Measurements from ENCODE around the gene CAMK4. TPM values are rescaled to one million over a fixed set of nuclear protein-coding genes. Genes with fewer than 3 reads are reported as not detected.

CAMK4 gene
- total and polyA plus RNA-seq, 4 donors, result 15.8 to 49.1 (median 25.0) TPM

DNA sequence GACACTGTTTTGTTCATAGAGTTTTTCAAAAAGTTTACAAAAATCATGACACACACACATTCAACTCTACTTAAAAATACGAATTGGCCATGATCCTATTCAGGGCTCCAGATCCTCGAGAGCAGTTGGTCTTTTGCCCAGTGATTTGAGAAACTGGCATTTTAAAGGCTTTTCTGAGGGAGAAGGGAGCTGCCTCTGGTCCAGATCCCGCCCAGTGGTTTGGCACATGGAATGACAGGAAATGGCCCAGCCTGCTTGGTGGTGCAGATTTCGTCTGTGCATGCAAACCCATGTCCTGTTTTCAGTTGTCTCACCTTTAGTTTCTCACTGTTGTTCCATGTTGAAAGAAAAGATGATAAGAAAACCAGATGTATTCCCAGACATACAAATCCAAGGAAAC lies 3.6 kb downstream of the CAMK4 start:
- Histone ChIP-seq H3K4me1 (ENCODE audit: control insufficient read depth, insufficient read depth, low read length) (peaks cover 11% of the 10 kb centered on the region), H3K4me3 (ENCODE audit: low read depth, low read length) (no peak overlapping the region), H3K36me3 (ENCODE audit: control insufficient read depth, insufficient read depth, low read length) (no peaks in the 10 kb centered on the region), H3K9me3 (ENCODE audit: control insufficient read depth, insufficient read depth, low read length) (no peaks in the 10 kb centered on the region), H3K27ac (ENCODE audit: low read depth, low read length) (no peak overlapping the region), H3K27me3 (ENCODE audit: control insufficient read depth, insufficient read depth, low read length) (peaks cover 2% of the 10 kb centered on the region)
- WGBS (ENCODE audit: insufficient coverage), result 10% methylated on average over 2 of the region's 4 CpGs
- DNase-seq (ENCODE audit: low read depth in 4 of 6, low spot score in 6 of 6), result peak in 2 of 6 donors; percentile 37 to 85

- peak in 1 of 6 donors; percentile 88 for DNase-seq (ENCODE audit: low read depth in 4 of 6, low spot score in 6 of 6)
- Histone ChIP-seq H3K4me1 (ENCODE audit: control insufficient read depth, insufficient read depth, low read length) (peaks cover 7% of the 10 kb centered on the region), H3K27me3 (ENCODE audit: control insufficient read depth, insufficient read depth, low read length) (no peaks in the 10 kb centered on the region), H3K36me3 (ENCODE audit: control insufficient read depth, insufficient read depth, low read length) (no peaks in the 10 kb centered on the region), H3K27ac (ENCODE audit: low read depth, low read length) (no peak overlapping the region), H3K4me3 (ENCODE audit: low read depth, low read length) (no peak overlapping the region), H3K9me3 (ENCODE audit: control insufficient read depth, insufficient read depth, low read length) (no peaks in the 10 kb centered on the region)
- WGBS (ENCODE audit: insufficient coverage), result 60% methylated on average over 1 of the region's 2 CpGs
Observed at GRCh38 chr5:111228520-111229220, 4.5 kb downstream of the CAMK4 start.

DNA sequence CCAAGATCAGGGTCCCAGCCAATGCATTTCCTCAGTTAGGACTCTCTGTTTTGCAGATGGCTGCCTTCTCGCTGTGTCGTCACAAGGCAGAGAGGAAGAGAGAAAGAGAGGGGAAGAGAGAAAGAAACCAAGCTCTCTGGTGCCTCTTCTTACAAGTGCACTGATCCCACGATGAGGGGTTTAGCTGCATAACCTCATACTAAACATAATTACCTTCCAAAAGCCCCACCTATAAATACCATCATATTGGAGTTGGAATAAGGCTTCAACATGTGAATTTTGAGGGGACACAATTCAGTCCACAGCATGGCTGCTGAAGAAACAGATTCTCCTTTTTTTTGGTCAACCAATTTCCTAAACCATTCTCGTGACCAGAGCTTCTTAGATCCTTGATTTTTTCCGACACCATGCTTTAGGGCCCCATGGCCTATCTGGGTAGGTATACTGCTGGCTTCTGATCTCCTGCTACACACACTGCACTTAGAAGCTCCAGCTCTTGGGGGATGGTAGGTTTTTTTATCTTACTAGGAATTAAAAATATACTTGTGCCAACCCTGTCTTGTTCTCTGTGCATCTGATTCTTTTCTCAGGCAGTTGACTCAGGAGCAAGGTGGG lies 5.1 kb downstream of the CAMK4 start:
- no peak overlapping the region for H3K4me3 ChIP-seq (ENCODE audit: low read depth, low read length)
- no peaks in the 10 kb centered on the region for H3K9me3 ChIP-seq (ENCODE audit: control insufficient read depth, insufficient read depth, low read length)
- no peak overlapping the region for H3K27ac ChIP-seq (ENCODE audit: low read depth, low read length)
- WGBS (ENCODE audit: insufficient coverage), result 100% methylated on average over 2 of the region's 5 CpGs
- no peak for DNase-seq (ENCODE audit: low read depth in 4 of 6, low spot score in 6 of 6)
- H3K4me1 ChIP-seq (ENCODE audit: control insufficient read depth, insufficient read depth, low read length), result peaks cover 5% of the 10 kb centered on the region
- no peaks in the 10 kb centered on the region for H3K27me3 ChIP-seq (ENCODE audit: control insufficient read depth, insufficient read depth, low read length)
- H3K36me3 ChIP-seq (ENCODE audit: control insufficient read depth, insufficient read depth, low read length), result no peaks in the 10 kb centered on the region

DNA sequence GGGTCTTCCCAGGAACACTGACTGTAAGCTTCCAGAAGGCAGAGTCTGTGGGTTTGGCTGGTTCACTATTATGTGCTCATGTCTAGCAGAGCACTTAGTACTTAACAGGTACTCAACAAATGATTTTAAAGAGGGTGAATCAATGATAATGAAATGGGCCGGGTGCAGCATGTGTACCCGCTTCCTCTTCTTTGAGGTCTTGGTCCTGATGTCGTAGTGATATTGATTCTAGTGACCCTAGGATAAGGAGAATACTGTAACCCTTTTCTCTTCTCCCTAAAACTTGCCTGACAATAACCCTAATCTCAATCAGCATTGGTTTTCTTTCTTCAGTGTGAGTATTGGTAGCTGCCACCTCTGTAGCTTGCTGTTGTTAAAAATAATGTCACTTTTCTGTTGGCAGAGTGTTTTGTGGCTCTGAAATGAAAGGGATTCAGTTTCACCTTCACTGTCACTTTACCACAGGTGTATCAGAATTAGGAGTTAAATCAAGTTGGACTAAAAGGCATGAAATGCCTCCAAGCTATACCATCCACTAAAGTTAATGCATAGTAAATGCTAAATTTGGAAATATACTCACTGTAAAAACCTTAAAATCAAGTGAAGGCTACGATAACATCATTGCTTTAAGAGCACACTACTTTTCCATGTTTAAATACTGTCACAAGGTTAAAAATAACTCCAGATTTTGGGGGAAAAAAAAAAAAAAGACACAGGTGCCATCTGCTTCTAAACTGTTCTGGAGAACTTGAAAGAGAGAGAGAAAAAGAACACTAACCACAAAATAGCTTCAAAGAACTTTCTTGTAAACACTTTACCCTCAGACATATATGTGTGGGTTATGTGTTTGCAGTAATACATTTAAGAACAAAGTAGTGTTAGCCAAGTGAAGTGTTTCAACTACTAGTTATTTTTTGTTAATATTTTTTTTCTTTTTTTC lies 6.0 kb downstream of the CAMK4 start:
- Histone ChIP-seq H3K36me3 (ENCODE audit: control insufficient read depth, insufficient read depth, low read length) (no peaks in the 10 kb centered on the region), H3K4me3 (ENCODE audit: low read depth, low read length) (no peak overlapping the region), H3K4me1 (ENCODE audit: control insufficient read depth, insufficient read depth, low read length) (no peaks in the 10 kb centered on the region), H3K27ac (ENCODE audit: low read depth, low read length) (no peak overlapping the region), H3K27me3 (ENCODE audit: control insufficient read depth, insufficient read depth, low read length) (no peaks in the 10 kb centered on the region), H3K9me3 (ENCODE audit: control insufficient read depth, insufficient read depth, low read length) (no peaks in the 10 kb centered on the region)
- no CpG with 5 or more reads among the region's 4 CpGs for WGBS (ENCODE audit: insufficient coverage)
- no peak for DNase-seq (ENCODE audit: low read depth in 4 of 6, low spot score in 6 of 6)

DNA sequence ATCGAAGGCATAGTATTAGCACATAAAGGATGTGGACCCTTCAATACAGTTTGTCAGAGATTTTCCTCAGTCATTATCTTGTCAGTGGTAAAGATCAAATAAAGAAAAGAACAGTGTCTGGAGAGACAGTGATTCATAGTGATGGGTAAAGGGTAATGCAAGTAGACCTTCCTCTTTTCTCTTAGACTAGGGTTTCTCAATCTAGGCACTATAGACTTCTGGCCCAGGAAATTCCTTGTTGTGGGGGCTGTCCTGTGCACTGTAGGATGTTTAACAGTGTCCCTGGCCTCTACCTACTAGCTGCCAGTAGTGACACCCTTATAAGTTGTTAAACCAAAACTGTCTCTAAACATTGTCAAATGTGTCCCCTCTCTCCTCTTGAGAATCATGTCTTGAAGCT lies 6.9 kb downstream of the CAMK4 start:
- no peak overlapping the region for H3K4me3 ChIP-seq (ENCODE audit: low read depth, low read length)
- H3K4me1 ChIP-seq (ENCODE audit: control insufficient read depth, insufficient read depth, low read length), result no peaks in the 10 kb centered on the region
- H3K27me3 ChIP-seq (ENCODE audit: control insufficient read depth, insufficient read depth, low read length), result no peaks in the 10 kb centered on the region
- H3K36me3 ChIP-seq (ENCODE audit: control insufficient read depth, insufficient read depth, low read length), result no peaks in the 10 kb centered on the region
- no peak for DNase-seq (ENCODE audit: low read depth in 4 of 6, low spot score in 6 of 6)
- no peak overlapping the region for H3K27ac ChIP-seq (ENCODE audit: low read depth, low read length)
- H3K9me3 ChIP-seq (ENCODE audit: control insufficient read depth, insufficient read depth, low read length), result no peaks in the 10 kb centered on the region
- no CpG with 5 or more reads among the region's 1 CpG for WGBS (ENCODE audit: insufficient coverage)

GRCh38 chr5:111232311-111233051 lies 8.3 kb downstream of the CAMK4 start:
- no peaks in the 10 kb centered on the region for H3K4me1 ChIP-seq (ENCODE audit: control insufficient read depth, insufficient read depth, low read length)
- no peaks in the 10 kb centered on the region for H3K27me3 ChIP-seq (ENCODE audit: control insufficient read depth, insufficient read depth, low read length)
- H3K9me3 ChIP-seq (ENCODE audit: control insufficient read depth, insufficient read depth, low read length), result no peaks in the 10 kb centered on the region
- H3K36me3 ChIP-seq (ENCODE audit: control insufficient read depth, insufficient read depth, low read length), result no peaks in the 10 kb centered on the region
- peak in 1 of 6 donors; percentile 33 for DNase-seq (ENCODE audit: low read depth in 4 of 6, low spot score in 6 of 6)
- no peak overlapping the region for H3K4me3 ChIP-seq (ENCODE audit: low read depth, low read length)
- 60% methylated on average over 1 of the region's 1 CpG for WGBS (ENCODE audit: insufficient coverage)
- no peak overlapping the region for H3K27ac ChIP-seq (ENCODE audit: low read depth, low read length)

GRCh38 chr5:111233052-111233374 lies 8.8 kb downstream of the CAMK4 start:
- no peaks in the 10 kb centered on the region for H3K4me1 ChIP-seq (ENCODE audit: control insufficient read depth, insufficient read depth, low read length)
- WGBS (ENCODE audit: insufficient coverage), result 33% methylated on average over 1 of the region's 2 CpGs

GRCh38 chr5:111234125-111234524 lies 9.9 kb downstream of the CAMK4 start:
- H3K4me3 ChIP-seq (ENCODE audit: low read depth, low read length), result no peak overlapping the region
- H3K9me3 ChIP-seq (ENCODE audit: control insufficient read depth, insufficient read depth, low read length), result no peaks in the 10 kb centered on the region
- H3K4me1 ChIP-seq (ENCODE audit: control insufficient read depth, insufficient read depth, low read length), result no peaks in the 10 kb centered on the region
- H3K36me3 ChIP-seq (ENCODE audit: control insufficient read depth, insufficient read depth, low read length), result no peaks in the 10 kb centered on the region
- DNase-seq (ENCODE audit: low read depth in 4 of 6, low spot score in 6 of 6), result no peak
- no peaks in the 10 kb centered on the region for H3K27me3 ChIP-seq (ENCODE audit: control insufficient read depth, insufficient read depth, low read length)
- H3K27ac ChIP-seq (ENCODE audit: low read depth, low read length), result no peak overlapping the region
- no CpG with 5 or more reads among the region's 2 CpGs for WGBS (ENCODE audit: insufficient coverage)

More at GRCh38 chr5:111233052-111233374, 8.8 kb downstream of the CAMK4 start:
- Histone ChIP-seq H3K27me3 (ENCODE audit: control insufficient read depth, insufficient read depth, low read length) (no peaks in the 10 kb centered on the region), H3K9me3 (ENCODE audit: control insufficient read depth, insufficient read depth, low read length) (no peaks in the 10 kb centered on the region), H3K4me3 (ENCODE audit: low read depth, low read length) (no peak overlapping the region), H3K36me3 (ENCODE audit: control insufficient read depth, insufficient read depth, low read length) (no peaks in the 10 kb centered on the region), H3K27ac (ENCODE audit: low read depth, low read length) (no peak overlapping the region)
- DNase-seq (ENCODE audit: low read depth in 4 of 6, low spot score in 6 of 6), result no peak

GRCh38 chr5:111235635-111236034 lies 11.5 kb downstream of the CAMK4 start:
- Histone ChIP-seq H3K9me3 (ENCODE audit: control insufficient read depth, insufficient read depth, low read length) (no peaks in the 10 kb centered on the region), H3K4me3 (ENCODE audit: low read depth, low read length) (no peak overlapping the region), H3K27me3 (ENCODE audit: control insufficient read depth, insufficient read depth, low read length) (no peaks in the 10 kb centered on the region), H3K4me1 (ENCODE audit: control insufficient read depth, insufficient read depth, low read length) (no peaks in the 10 kb centered on the region), H3K27ac (ENCODE audit: low read depth, low read length) (no peak overlapping the region), H3K36me3 (ENCODE audit: control insufficient read depth, insufficient read depth, low read length) (no peaks in the 10 kb centered on the region)
- 81% methylated on average over 5 of the region's 5 CpGs for WGBS (ENCODE audit: insufficient coverage)
- no peak for DNase-seq (ENCODE audit: low read depth in 4 of 6, low spot score in 6 of 6)

Measured in spinal cord (tissue), 10 donors.